SIG-M5 (cell line): Measurements from ENCODE around the gene GRIP2.

Experiments used
- DNase-seq: peaks from one replicate; lab custom pipeline; 2025; lab: John Stamatoyannopoulos, UW

The GRIP2 gene

DNA sequence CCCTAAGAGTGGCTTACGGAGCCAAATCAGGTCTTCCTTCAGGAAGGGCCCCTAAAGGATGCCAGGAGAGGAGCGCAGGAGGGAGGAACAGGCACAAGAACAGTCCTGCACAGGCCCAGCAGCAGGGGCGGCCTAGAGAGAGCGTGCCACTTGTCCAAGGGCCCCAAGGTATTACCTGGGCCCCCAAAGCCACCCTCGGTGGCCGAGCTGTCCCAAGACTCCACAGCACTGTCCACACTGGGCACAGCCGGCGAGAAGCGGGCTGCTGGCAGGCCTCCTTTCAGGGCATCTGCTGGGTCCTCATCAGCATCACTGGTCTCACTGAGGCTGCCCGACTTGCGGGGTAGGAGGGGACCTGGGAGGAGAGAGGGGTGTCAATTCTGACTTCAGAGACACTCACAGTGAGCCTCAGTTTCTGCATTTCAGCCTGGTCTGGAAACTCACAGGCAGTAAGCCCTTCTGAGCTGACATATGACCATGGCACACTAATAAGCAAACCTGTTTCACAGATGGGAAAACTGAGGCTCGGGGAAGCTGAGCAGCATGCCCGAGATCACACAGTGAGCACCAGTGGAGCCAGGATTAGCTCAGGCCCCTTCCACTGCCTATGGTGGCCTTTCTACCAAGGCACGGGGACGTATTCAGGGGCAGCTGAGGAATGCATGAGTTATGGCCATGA lies 33.4 kb downstream of the GRIP2 start:
- DNase-seq: no peak

DNA sequence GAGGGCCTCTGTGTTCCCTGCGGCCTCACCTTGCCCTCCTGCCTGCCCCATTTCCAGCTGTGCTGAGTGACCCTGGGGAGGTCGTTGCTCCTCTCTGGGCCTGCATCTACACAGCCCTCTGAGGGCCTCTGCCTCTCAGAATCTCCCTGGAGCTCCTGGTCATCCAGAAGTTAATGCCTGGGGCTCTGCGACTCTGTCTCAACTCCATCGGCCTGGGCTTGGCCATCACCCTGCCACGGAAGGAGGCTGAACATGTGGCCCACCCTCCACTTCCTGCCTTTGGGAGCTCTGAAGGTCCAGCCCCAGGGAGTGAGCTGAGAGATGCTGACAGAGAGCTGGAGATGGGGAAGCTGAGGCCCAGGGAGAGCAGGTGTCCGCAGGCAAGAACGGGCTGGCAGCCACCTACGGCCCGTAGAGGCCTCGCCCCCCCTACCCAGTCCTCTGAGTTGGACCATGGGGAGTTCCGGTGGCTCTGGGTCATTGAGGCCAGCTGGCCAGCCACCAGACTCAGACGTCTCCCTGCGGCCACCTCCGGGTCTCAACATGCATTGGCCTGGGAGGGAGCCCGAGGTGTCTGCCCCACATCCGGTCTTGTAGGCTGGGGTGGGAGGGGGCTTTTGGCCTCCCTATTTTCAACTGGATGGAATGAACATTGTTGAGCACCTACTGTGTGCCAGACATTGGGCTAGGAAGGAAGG lies 34.2 kb downstream of the GRIP2 start:
- no peak for DNase-seq

GRCh38 chr3:14505001-14505802 lies 34.9 kb downstream of the GRIP2 start:
- no peak for DNase-seq

DNA sequence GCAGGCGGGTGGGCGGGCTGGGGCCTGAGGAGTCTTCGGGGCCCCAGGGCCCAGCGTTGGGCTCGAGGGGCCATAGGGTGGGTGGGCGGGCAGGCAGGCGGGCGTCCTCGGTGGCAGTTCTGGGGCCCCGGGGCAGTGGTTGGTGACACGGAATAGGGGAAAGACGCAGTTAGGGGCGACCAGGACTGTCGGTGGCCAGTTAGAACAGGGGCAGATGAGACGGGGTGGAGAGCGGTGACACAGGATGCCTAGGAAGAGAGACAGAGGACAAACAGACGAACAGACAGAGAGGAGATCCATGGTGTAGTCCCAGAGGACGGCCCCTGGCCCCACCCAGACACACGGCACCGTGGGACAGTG lies 36.5 kb downstream of the GRIP2 start:
- no peak for DNase-seq

GRCh38 chr3:14503033-14503705 lies 37.0 kb downstream of the GRIP2 start:
- DNase-seq: no peak

DNA sequence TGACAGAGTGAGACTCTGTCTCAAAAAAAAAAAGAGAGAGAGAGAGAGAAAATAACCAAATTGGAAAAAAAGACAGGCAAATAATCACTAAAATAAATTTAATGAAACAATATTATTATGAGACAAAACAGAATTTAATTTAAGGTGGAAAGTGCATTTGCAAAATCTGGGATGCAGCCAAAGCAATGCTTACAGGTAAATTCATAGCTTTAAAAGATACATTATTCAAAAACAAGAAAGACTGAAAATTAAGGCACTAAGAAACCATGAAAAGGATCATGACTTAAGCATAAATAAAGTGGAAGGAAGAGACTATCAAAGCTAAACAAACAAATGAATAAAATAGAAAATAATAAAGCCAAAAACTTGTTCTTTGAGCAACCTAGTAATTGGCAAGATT lies 37.7 kb downstream of the GRIP2 start:
- no peak for DNase-seq

GRCh38 chr3:14497321-14497720 lies 42.8 kb downstream of the GRIP2 start:
- DNase-seq: no peak

GRCh38 chr3:14496351-14496750 lies 43.8 kb downstream of the GRIP2 start:
- no peak for DNase-seq

GRCh38 chr3:14494973-14495300 lies 45.2 kb downstream of the GRIP2 start:
- no peak for DNase-seq

DNA sequence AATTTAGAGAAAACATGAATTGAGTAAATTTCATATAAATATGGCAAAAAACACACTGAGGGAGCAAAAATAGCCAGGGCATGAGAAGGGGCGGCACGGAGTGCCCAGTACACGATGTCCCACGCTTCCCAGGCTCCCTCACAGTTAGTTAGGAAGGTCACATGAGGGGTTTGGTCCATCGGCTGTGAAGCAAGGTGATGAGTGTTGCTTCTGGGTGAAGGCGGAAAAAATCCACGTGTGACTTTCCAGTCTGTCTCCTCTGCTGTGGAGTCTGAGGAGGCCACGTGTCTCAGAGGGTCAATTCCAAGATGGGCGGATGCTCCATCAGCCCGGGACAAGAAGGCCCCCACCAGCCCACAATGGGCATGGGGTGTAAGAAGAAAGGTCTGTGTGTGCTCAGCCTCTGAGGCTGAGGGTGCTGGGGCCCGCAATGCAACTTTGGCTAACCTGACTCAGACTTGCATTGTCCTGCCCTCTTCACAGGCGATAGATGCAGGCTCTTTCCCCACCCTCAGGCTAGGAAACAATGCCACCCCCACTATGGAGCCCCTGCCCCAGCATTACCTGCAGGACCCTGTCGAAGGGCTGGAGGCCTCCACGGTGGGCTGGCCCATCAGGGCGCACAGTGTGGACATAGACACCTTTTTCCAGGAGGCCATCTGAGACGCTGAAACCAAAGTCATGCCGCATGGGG lies 45.7 kb downstream of the GRIP2 start:
- no peak for DNase-seq

GRCh38 chr3:14492948-14493881 lies 46.9 kb downstream of the GRIP2 start:
- DNase-seq: no peak

- DNase-seq: no peak
Measured at GRCh38 chr3:14491396-14492190, 48.5 kb downstream of the GRIP2 start.

- DNase-seq: no peak
Measured at GRCh38 chr3:14490831-14491230, 49.3 kb downstream of the GRIP2 start.

DNA sequence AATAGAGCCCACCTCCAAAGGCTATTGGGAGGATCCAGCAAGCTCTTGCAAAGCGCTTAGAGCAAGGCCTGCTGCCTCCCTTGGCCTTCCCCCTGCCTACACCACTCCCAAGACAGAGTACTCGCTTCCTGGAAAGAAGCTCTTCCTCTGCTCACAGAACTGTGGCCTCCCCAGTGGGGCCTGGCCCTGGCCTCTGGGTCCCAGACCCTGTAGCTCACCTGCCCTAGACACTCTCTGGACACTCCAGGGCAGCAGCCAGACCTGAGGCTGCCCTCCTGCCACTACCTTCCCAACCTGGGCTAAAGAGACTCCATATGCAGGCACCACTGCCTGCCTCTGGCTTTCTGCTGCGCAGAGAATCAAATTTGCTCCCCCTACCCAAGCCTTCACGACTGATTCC lies 49.9 kb downstream of the GRIP2 start:
- no peak for DNase-seq

GRCh38 chr3:14489641-14490040 lies 50.5 kb downstream of the GRIP2 start:
- DNase-seq: no peak

- DNase-seq: no peak
Measured at GRCh38 chr3:14488286-14489041, 51.7 kb downstream of the GRIP2 start.

DNA sequence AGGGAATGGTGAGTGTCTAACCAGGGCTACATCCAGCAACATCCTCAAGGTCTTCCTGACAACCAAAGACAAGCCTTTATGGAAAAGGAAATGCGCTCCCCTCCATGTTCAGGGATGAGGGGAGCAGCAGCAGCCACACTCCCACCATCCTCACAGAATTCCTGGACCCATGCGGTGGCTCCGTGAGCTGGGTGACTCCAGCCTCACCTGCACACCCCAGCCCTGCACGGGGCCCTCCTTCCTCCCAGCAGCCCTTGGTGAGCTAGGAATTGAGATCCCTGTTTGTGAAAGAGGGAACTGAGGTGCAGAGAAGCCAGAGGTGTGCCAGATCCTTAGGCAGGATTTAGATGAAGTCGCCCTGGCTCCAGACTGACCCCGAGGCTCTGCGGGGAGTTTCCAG lies 52.3 kb downstream of the GRIP2 start:
- no peak for DNase-seq

GRCh38 chr3:14487086-14487485 lies 53.1 kb downstream of the GRIP2 start:
- DNase-seq: no peak

GRCh38 chr3:14486460-14486859 lies 53.7 kb downstream of the GRIP2 start:
- no peak for DNase-seq
